22Rv1 (cell line): Measurements from ENCODE around the gene TRIM71.
"Not testable (repeated sequence)": the region's sequence is repeated elsewhere in the genome, so short reads cannot be mapped to it uniquely, and the experiment has no call there.

Source experiments
- H3K27ac ChIP-seq: fragments of 450-650 bp; 2 replicates; pipeline ENCODE4 v1.5.1; 2017
- ZFX ChIP-seq: fragments of 450-650 bp; IDR thresholded peaks from 2 replicates; pipeline ENCODE4 v1.6.1; 2017; ENCODE audit warnings: antibody characterized with exemption, borderline replicate concordance
- TF ChIP-seq, protein P1 (sequence below): fragments of 450-650 bp; IDR thresholded peaks from 2 replicates; pipeline ENCODE4 v1.5.1; 2017; ENCODE audit warnings: mild to moderate bottlenecking

The TRIM71 gene

DNA sequence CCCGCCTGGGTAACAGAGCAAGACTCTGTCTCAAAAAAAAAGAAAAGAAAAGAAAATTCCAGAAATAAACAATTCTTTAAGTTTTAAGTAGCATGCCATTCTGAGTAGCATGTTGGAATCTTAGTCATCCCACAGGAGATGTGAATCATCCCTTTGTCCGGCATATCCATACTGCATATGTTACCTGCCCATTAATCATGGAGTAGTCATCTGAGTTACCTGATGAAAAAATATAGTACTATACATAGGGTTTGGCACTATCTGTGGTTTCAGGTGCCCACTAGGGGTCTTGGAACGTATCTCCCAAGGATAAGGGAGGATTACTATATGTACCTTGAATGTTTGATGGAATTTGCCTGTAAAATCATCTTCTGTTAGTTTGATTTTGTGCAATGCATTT, 127.3 kb downstream of the TRIM71 start:
- no peak overlapping the region for H3K27ac ChIP-seq
- TF ChIP-seq ZFX = no peak
- TF ChIP-seq, protein P1, sequence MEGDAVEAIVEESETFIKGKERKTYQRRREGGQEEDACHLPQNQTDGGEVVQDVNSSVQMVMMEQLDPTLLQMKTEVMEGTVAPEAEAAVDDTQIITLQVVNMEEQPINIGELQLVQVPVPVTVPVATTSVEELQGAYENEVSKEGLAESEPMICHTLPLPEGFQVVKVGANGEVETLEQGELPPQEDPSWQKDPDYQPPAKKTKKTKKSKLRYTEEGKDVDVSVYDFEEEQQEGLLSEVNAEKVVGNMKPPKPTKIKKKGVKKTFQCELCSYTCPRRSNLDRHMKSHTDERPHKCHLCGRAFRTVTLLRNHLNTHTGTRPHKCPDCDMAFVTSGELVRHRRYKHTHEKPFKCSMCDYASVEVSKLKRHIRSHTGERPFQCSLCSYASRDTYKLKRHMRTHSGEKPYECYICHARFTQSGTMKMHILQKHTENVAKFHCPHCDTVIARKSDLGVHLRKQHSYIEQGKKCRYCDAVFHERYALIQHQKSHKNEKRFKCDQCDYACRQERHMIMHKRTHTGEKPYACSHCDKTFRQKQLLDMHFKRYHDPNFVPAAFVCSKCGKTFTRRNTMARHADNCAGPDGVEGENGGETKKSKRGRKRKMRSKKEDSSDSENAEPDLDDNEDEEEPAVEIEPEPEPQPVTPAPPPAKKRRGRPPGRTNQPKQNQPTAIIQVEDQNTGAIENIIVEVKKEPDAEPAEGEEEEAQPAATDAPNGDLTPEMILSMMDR = no peak

DNA sequence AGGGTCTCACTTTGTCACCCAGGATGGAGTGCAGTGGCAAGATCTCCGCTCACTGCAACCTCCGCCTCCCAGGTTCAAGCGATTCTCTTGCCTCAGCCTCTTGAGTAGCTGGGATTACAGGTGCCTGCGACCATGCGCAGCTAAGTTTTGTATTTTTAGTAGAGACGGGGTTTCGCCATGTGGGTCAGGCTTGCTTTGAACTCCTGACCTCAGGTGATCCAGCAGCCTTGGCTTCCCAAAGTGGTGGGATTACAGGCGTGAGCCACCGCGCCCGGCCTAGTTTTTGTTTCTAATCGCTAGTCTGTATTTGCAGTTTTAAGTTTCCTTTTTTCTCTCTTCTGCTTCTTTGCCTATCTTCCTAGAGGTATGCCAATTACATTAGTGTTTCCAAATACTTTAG, 127.8 kb downstream of the TRIM71 start:
- H3K27ac ChIP-seq = not testable (repeated sequence)

DNA sequence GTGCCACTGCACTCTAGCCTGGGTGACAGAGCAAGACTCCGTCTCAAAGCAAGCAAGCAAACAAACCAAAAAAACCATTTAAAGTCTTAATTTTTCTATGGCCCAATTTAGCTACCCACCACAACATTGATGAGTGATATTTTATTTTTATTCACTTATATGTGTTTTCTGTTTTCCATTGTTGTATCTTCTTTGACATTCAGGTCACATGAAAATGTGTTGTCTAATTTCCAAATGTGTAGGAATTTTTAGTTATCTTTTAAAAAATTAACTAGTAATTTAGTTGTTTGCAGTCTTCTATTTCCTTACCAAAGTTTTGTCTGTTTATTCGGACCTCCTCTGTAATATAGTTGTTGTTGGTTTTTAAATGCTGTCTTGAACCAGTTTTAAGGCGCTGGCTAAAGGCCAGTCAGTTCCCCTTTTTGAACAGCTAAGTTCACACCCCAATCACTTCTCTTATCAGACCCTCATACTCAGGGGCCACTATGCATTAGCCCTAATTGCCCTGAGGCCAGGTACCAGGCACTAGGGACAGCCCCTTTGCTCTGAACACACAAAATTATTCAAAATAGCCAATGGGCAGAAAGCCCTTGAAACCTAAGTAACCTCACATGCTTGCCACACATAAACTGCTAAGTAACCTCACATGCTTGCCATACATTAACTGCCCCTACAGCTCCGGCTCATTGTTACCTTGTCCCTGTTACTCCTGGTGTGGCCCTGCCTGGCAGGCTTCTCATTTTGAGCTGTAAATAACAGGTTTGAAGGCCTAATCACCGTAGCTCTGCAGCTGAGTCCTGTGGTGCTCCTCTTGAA, 129.4 kb downstream of the TRIM71 start:
- TF ChIP-seq, protein P1 = no peak
- no peak for TF ChIP-seq ZFX
- no peak overlapping the region for H3K27ac ChIP-seq
